K562 (cell line): ENCODE data around the gene RYR1. TPM values are rescaled to one million over a fixed set of nuclear protein-coding genes. Genes with fewer than 3 reads are reported as not detected.

Source experiments
- BHLHE40 ChIP-seq: IDR thresholded peaks from 2 replicates; pipeline ENCODE4 v1.6.1; 2011; ENCODE audit warnings: low read length, improper control_type of control experiment
- FOXK2 ChIP-seq, 2 experiments: fragments of 450-650 bp; IDR thresholded peaks in 1 of 2; conservative IDR thresholded peaks in 1 of 2; 2 replicates each; pipeline ENCODE4 v1.6.1; 2016; ENCODE audit warnings: low read depth in 2 of 2, mild to moderate bottlenecking in 1 of 2
- KDM5B ChIP-seq: fragments of 200-600 bp; sonication (generic); IDR thresholded peaks from 2 replicates; pipeline ENCODE4 v1.6.1; 2012; ENCODE audit warnings: low read depth, mild to moderate bottlenecking, moderate library complexity, low read length, control low read depth, inconsistent platforms; ENCODE audit not compliant: insufficient replicate concordance
- NCOA2 ChIP-seq, 2 experiments: fragments of 450-650 bp; IDR thresholded peaks; 2 replicates each; pipeline ENCODE4 v1.6.1; 2018; ENCODE audit warnings: mild to moderate bottlenecking in 2 of 2, moderate library complexity in 1 of 2; ENCODE audit not compliant: partially characterized antibody in 2 of 2
- PATZ1 ChIP-seq: fragments of 250-450 bp; sonication (Bioruptor Pico); IDR thresholded peaks from 2 replicates; pipeline ENCODE4 v1.5.0; 2020; ENCODE audit warnings: mild to moderate bottlenecking, borderline replicate concordance
- SMAD4 ChIP-seq: fragments of 250-450 bp; sonication (Bioruptor Pico); conservative IDR thresholded peaks from 2 replicates; pipeline ENCODE4 v1.8.0; 2021; ENCODE audit warnings: inconsistent platforms, mild to moderate bottlenecking, moderate library complexity
- TCFL5 ChIP-seq: fragments of 250-450 bp; sonication (Bioruptor Pico); conservative IDR thresholded peaks from 2 replicates; pipeline ENCODE4 v1.6.1; 2021; ENCODE audit warnings: mild to moderate bottlenecking, moderate library complexity, matching md5 sums
- ZNF431 ChIP-seq: sonication (generic); formaldehyde crosslinking; IDR thresholded peaks from 2 replicates; pipeline ENCODE4 v1.8.0; 2022; ENCODE audit warnings: mild to moderate bottlenecking, missing genetic modification reagents
- polyA plus RNA-seq, 8 experiments: library from polyadenylated mRNA; depleted of rRNA in 4 of 8; stranded (reverse) in 5 of 8; unstranded in 3 of 8; fragments of >200 nt; fragmentation: Nextera tagmentation in 2 of 8; fragmentation: Illumina TruSeq in 1 of 8; extraction: Ambion mirVana in 2 of 8; extraction: Trizol in 1 of 8; gene quantifications; 2 replicates each; pipeline versions ENCODE4 v1.2.1 to v1.2.3, GENCODE V29; 2011 to 2014; ENCODE audit warnings: inconsistent platforms in 1 of 8, missing spikeins in 1 of 8
- total RNA-seq, 7 experiments: library from RNA; depleted of rRNA in 6 of 7; stranded (reverse); fragments of >200 nt in 6 of 7; fragmentation: Illumina TruSeq in 2 of 7; extraction: Trizol in 2 of 7; gene quantifications; 2 replicates each; pipeline versions ENCODE4 v1.2.1 to v1.2.3, GENCODE V29; 2011 to 2021; ENCODE audit warnings: low replicate concordance in 1 of 7
- TF ChIP-seq, protein P1 (sequence below): sonication (generic); formaldehyde crosslinking; IDR thresholded peaks from 2 replicates; pipeline ENCODE4 v1.8.1; 2023; ENCODE audit warnings: mild to moderate bottlenecking, missing genetic modification reagents, moderate library complexity
- TF ChIP-seq, protein P2 (sequence below): sonication (generic); formaldehyde crosslinking; IDR thresholded peaks from 2 replicates; pipeline ENCODE4 v1.8.1; 2022; ENCODE audit warnings: missing genetic modification reagents

The RYR1 gene
- total and polyA plus RNA-seq, 9 of the 15 experiments (the other 6 are each of a cell fraction or from before 2014, with no cell fraction given) = 0.11 to 7.4 (median 3.7) TPM

GRCh38 chr19:38506723-38507550 is 73.4 kb downstream of the RYR1 start (continued):
- TF ChIP-seq, protein P1, sequence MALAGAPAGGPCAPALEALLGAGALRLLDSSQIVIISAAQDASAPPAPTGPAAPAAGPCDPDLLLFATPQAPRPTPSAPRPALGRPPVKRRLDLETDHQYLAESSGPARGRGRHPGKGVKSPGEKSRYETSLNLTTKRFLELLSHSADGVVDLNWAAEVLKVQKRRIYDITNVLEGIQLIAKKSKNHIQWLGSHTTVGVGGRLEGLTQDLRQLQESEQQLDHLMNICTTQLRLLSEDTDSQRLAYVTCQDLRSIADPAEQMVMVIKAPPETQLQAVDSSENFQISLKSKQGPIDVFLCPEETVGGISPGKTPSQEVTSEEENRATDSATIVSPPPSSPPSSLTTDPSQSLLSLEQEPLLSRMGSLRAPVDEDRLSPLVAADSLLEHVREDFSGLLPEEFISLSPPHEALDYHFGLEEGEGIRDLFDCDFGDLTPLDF (CRISPR knock-in tag) = 0 out of 2 replicates have a peak, but pooled peaks have one; percentile 43
- TF ChIP-seq PATZ1 (no peak), SMAD4 (CRISPR knock-in tag) (peak; percentile 50; the same call in 1 of the 2 replicates), TCFL5 (CRISPR knock-in tag) (no peak), FOXK2 (conservative IDR thresholded peaks at IDR 0.05 in 1 of 2, IDR thresholded peaks at IDR 0.05 in 1 of 2; ENCODE audit: low read depth in 2 of 2) (peak in 1 of 2 experiments; percentile 59; a peak in 1 of 4 replicates), BHLHE40 (peak; percentile 15; the same call in 1 of the 2 replicates), KDM5B (peak; percentile 63), ZNF431 (0 out of 2 replicates have a peak, but pooled peaks have one; percentile 43), NCOA2 (IDR thresholded peaks at IDR 0.05; ENCODE audit: partially characterized antibody in 2 of 2) (no peak)
- TF ChIP-seq, protein P2, sequence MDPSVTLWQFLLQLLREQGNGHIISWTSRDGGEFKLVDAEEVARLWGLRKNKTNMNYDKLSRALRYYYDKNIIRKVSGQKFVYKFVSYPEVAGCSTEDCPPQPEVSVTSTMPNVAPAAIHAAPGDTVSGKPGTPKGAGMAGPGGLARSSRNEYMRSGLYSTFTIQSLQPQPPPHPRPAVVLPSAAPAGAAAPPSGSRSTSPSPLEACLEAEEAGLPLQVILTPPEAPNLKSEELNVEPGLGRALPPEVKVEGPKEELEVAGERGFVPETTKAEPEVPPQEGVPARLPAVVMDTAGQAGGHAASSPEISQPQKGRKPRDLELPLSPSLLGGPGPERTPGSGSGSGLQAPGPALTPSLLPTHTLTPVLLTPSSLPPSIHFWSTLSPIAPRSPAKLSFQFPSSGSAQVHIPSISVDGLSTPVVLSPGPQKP (CRISPR knock-in tag) = no peak
